AG09309 (cell line): ENCODE measurements around the gene TMEM52.

Experiments used
- DNase-seq: peaks from one replicate; pipeline ENCODE4 v3.0.0-alpha.2; 2010; ENCODE audit warnings: low read depth
- H3K4me3 ChIP-seq: 2 replicates; pipeline ENCODE4 v1.5.1; 2011; ENCODE audit warnings: mild to moderate bottlenecking, low read depth, low read length, moderate library complexity; ENCODE audit not compliant: control insufficient read depth
- CTCF ChIP-seq: IDR thresholded peaks from 2 replicates; pipeline ENCODE4 v1.5.1; 2011; ENCODE audit warnings: mild to moderate bottlenecking, low read depth, low read length, inconsistent platforms; ENCODE audit not compliant: insufficient read depth, control insufficient read depth; ENCODE audit errors: missing control alignments

The TMEM52 gene

GRCh38 chr1:1892763-1893120 lies 26.3 kb downstream of the TMEM52 start:
- H3K4me3 ChIP-seq: no peak overlapping the region
- DNase-seq: no peak
- no peak for TF ChIP-seq CTCF

- no peak for TF ChIP-seq CTCF
- DNase-seq: no peak
- peak overlapping the region; percentile 69 for H3K4me3 ChIP-seq
Observed at GRCh38 chr1:1892079-1892762, 26.9 kb downstream of the TMEM52 start.

GRCh38 chr1:1891349-1892078 lies 27.6 kb downstream of the TMEM52 start:
- TF ChIP-seq CTCF: no peak
- DNase-seq: no peak
- H3K4me3 ChIP-seq: peak overlapping the region; percentile 69

- peak within 1 kb of the TSS; percentile 69 for H3K4me3 ChIP-seq
- peak; percentile 35 for DNase-seq
- no peak for TF ChIP-seq CTCF
Observed at GRCh38 chr1:1890506-1891348, 28.4 kb downstream of the TMEM52 start, which contains the start of gene GNB1. GNB1 (minus strand) TSS chr1:1891087; CDS start chr1:1825453, 65,634 bp downstream.

- H3K4me3 ChIP-seq: peak overlapping the region; percentile 69
- DNase-seq: no peak
- no peak for TF ChIP-seq CTCF
Observed at GRCh38 chr1:1889847-1890505, 29.1 kb downstream of the TMEM52 start.
